KOPT-K1 (cell line): ENCODE results near the gene SEMA4C.

Experiments
- H3K27ac ChIP-seq: fragments of 200-600 bp; sonication (generic); 2 replicates; pipeline ENCODE4 v1.5.1; 2016; ENCODE audit warnings: antibody characterized with exemption, mild to moderate bottlenecking, low read depth, low read length; ENCODE audit not compliant: poor library complexity, severe bottlenecking
- H3K36me3 ChIP-seq: fragments of 200-600 bp; sonication (generic); 2 replicates; pipeline ENCODE4 v1.5.1; 2017; ENCODE audit warnings: antibody characterized with exemption, mild to moderate bottlenecking, low read length, moderate library complexity; ENCODE audit not compliant: insufficient read depth
- H3K9me3 ChIP-seq: fragments of 200-600 bp; sonication (generic); 2 replicates; pipeline ENCODE4 v1.5.1; 2017; ENCODE audit warnings: antibody characterized with exemption, low read length, mild to moderate bottlenecking; ENCODE audit not compliant: insufficient read depth, poor library complexity, severe bottlenecking

Gene SEMA4C

DNA sequence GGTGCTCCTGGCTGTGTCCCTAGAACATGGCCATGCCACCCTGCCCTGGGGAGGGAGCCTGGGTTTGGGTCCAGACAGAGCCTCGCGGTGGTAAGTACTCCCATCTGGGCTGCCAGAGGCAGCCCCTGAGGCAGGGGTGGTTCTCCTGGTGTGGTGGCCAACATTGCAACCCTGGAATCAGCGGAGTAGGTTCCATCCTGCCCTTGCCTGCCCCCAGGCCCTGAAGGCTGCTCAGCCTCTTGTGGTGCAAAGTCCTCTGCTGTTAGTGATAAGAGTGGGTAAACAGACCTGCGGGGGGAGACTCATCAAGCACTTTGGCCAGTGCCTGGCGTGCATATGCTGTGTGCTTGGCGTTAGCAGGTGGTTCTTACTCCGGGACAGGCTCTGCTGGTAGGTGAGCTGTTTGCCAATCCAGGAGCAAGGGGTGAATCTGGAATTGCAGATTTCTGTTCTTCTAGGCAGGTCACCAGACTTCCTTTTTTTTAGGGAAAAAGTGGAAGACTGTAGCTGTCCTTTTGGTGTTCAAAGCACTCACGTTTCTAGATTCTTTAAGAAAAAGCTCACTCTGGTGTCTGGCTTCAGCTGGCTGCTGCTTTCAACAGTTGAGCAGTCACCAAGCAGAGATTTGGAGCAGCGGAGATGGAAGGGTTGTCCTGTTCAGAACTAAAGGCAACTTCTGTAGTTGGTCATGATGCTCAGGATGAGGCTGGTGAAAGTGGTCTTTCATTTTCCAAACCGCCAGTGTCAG, 50.6 kb downstream of the SEMA4C start:
- Histone ChIP-seq H3K36me3 (peaks cover 70% of the 10 kb centered on the region), H3K9me3 (no peaks in the 10 kb centered on the region), H3K27ac (no peak overlapping the region)

DNA sequence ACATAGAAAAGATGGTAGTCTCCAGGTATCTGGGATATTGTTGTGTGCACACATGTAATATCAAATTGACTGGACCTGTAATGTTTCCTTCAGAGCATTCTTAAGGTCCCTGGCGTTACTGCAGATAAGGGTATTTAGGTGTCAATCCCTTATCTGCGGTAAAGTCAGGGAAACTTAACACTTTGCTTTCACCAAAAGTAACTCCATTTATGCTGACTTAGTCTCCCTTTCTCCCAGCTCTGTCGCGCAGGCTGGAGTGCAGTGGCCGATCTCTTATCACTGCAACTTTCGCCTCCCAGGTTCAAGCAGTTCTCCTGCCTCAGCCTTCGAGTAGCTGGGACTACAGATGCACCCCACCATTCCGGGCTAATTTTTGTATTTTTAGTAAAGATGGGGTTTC, 52.0 kb downstream of the SEMA4C start:
- no peak overlapping the region for H3K27ac ChIP-seq
- no peaks in the 10 kb centered on the region for H3K9me3 ChIP-seq
- peaks cover 56% of the 10 kb centered on the region for H3K36me3 ChIP-seq

DNA sequence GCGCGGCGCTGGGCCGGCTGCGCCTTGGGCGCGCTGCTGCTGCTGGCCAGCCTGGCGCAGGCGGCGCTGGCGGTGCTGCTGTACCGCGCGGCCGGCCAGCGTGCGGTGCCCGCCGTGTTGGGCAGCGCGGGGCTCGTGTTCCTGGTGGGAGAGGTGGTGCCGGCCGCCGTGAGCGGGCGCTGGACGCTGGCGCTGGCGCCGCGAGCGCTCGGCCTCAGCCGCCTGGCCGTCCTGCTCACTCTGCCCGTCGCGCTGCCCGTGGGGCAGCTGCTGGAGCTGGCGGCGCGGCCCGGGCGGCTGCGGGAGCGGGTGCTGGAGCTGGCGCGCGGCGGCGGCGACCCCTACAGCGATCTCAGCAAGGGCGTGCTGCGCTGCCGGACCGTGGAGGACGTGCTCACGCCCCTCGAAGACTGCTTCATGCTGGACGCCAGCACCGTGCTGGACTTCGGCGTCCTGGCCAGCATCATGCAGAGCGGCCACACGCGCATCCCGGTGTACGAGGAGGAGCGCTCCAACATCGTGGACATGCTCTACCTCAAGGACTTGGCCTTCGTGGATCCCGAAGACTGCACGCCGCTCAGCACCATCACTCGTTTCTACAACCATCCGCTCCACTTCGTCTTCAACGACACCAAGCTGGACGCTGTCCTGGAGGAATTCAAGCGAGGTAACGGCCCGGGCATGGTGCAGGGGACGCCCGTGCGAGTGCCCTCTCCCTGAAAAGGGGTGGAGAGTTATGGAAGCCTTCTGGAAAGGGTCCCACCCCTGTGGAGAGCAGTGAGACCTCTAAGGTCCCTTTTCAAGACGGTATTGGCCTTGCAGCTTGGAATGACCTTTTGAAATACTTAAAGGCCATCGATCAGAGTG, 52.8 kb downstream of the SEMA4C start:
- Histone ChIP-seq H3K36me3 (peaks cover 56% of the 10 kb centered on the region), H3K27ac (peak overlapping the region; percentile 78)

DNA sequence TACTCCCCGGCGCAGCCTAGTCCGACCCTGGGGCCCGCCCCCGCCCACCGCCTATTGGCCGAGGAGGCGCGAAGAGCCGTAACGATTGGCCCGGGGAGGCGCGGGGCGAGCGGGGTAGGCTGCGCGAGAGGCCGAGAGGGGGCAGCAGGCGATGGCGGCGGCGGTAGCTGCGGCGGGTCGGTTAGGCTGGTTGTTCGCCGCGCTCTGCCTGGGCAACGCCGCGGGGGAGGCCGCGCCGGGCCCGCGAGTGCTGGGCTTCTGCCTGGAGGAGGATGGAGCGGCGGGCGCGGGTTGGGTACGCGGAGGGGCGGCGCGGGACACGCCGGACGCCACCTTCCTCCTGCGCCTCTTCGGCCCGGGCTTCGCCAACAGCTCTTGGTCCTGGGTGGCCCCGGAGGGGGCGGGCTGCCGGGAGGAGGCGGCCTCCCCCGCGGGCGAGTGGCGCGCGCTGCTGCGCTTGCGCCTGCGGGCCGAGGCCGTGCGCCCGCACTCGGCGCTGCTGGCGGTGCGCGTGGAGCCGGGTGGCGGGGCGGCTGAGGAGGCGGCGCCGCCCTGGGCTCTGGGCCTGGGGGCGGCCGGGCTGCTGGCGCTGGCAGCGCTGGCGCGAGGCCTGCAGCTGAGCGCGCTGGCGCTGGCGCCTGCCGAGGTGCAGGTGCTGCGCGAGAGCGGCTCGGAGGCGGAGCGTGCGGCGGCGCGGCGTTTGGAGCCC, 53.6 kb downstream of the SEMA4C start, which contains the start of gene CNNM3:
Gene CNNM3 (plus strand): TSS at position 142 of the 709 bp plus-strand sequence. CDS start 10 bp downstream, at position 152.
- Histone ChIP-seq H3K9me3 (no peaks in the 10 kb centered on the region), H3K27ac (peak within 1 kb of the TSS; percentile 78), H3K36me3 (peaks cover 50% of the 10 kb centered on the region)

More for the DNA sequence above, 52.8 kb downstream of the SEMA4C start:
- no peaks in the 10 kb centered on the region for H3K9me3 ChIP-seq

- Histone ChIP-seq H3K9me3 (no peaks in the 10 kb centered on the region), H3K36me3 (peaks cover 42% of the 10 kb centered on the region), H3K27ac (peak overlapping the region; percentile 78)
These were observed 54.4 kb downstream of the SEMA4C start for GRCh38 chr2:96815326-96816126.

DNA sequence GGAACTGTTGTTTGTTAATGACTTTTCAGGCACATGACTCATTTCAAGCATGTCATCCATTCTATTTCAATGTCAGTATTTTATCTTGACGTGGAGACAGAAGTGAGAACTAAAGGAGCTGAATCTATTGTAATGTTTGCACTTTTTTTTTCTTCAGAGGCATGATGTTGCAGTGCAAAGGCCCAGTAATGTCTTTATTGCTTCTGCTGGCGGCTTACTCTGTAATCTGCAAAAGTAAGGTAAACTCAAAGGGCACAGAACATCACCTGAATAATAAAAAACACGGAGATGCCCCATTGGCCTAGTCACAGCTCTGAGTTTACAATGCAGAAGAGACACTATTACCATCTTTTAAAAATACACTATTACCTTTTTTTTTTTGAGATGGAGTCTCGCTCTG, 56.2 kb downstream of the SEMA4C start:
- Histone ChIP-seq H3K27ac (no peak overlapping the region), H3K9me3 (no peaks in the 10 kb centered on the region), H3K36me3 (peaks cover 27% of the 10 kb centered on the region)

DNA sequence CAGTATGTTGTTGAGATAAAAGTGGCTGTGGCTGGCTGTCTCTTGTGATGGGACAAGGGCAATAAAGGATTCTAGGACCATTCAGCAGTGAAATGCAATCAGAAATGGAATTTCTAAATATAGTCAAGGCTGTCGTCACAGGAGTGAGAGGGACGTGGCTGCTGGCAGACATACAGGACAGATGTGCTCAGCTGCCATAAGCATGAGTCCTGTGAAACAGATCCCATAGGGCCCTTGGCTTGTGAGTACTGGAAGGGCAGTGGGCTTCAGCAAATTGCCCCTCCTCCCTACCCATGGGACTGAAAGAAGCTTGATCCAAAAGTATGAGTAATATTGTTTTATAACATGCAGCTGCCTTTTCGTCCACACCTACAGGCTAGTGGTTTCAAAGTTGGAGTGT, 58.0 kb downstream of the SEMA4C start:
- Histone ChIP-seq H3K27ac (no peak overlapping the region), H3K9me3 (no peaks in the 10 kb centered on the region), H3K36me3 (peaks cover 12% of the 10 kb centered on the region; the same call in 1 of the 2 replicates)

DNA sequence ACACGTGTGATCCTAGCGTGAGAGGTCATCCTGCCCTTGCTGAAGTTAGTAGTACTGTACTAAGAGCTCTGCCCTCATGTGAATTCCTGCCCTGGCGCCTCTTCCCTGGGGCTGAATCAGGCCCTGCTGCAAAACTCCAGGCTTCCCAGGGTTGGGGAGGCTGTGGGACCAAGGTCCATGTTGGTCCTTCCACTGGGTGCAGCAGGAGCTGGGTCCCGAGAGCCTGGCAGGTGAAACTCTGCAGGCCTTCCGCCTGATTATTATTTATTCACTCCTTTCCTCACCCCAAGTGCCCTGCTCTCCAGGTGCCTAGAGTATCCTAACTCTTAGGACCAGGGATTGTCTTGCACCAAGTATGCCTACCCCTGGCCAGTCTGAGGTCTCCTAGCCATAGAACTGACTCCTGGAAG, 59.1 kb downstream of the SEMA4C start:
- peak overlapping the region; percentile 52 for H3K27ac ChIP-seq
- peaks cover 12% of the 10 kb centered on the region; the same call in 1 of the 2 replicates for H3K36me3 ChIP-seq
- H3K9me3 ChIP-seq: no peaks in the 10 kb centered on the region

- H3K36me3 ChIP-seq: peaks cover 12% of the 10 kb centered on the region; the same call in 1 of the 2 replicates
- H3K27ac ChIP-seq: peak overlapping the region; percentile 52
- H3K9me3 ChIP-seq: no peaks in the 10 kb centered on the region
These were observed 59.7 kb downstream of the SEMA4C start for GRCh38 chr2:96809951-96810782.
